HepG2 (cell line): ENCODE measurements around the gene NCOA6. TPM values are rescaled to one million over a fixed set of nuclear protein-coding genes. Genes with fewer than 3 reads are reported as not detected.

Source experiments
- HDAC2 ChIP-seq: sonication (generic); formaldehyde crosslinking; IDR thresholded peaks from 2 replicates; pipeline ENCODE4 v1.4.0; 2020; ENCODE audit warnings: missing genetic modification reagents
- HNF1B ChIP-seq: sonication (generic); formaldehyde crosslinking; IDR thresholded peaks from 2 replicates; pipeline ENCODE4 v1.5.1; 2020; ENCODE audit warnings: mild to moderate bottlenecking, moderate library complexity, missing genetic modification reagents
- MEIS1 ChIP-seq: sonication (generic); formaldehyde crosslinking; IDR thresholded peaks from 2 replicates; pipeline ENCODE4 v1.9.0; 2021; ENCODE audit warnings: mild to moderate bottlenecking, missing genetic modification reagents, moderate library complexity, borderline replicate concordance
- MTERF4 ChIP-seq: sonication (generic); formaldehyde crosslinking; IDR thresholded peaks from 2 replicates; pipeline ENCODE4 v1.8.0; 2023; ENCODE audit warnings: mild to moderate bottlenecking, missing genetic modification reagents
- PPARG ChIP-seq: conservative IDR thresholded peaks from 2 replicates; pipeline ENCODE4 v1.6.1; 2016; ENCODE audit warnings: missing biosample characterization, missing genetic modification reagents
- RARA ChIP-seq: IDR thresholded peaks from 2 replicates; pipeline ENCODE4 v1.6.1; 2016; ENCODE audit warnings: missing genetic modification reagents, missing compliant biosample characterization
- REPIN1 ChIP-seq: sonication (generic); formaldehyde crosslinking; IDR thresholded peaks from 2 replicates; pipeline ENCODE4 v1.8.0; 2022; ENCODE audit warnings: missing genetic modification reagents, low read depth, mild to moderate bottlenecking, borderline replicate concordance
- SAP130 ChIP-seq: IDR thresholded peaks from 2 replicates; pipeline ENCODE4 v1.6.1; 2016; ENCODE audit warnings: low read depth
- SUZ12 ChIP-seq: fragments of 150-350 bp; IDR thresholded peaks from 2 replicates; pipeline ENCODE4 v1.6.1; 2014; ENCODE audit warnings: low read depth, low read length
- TRAFD1 ChIP-seq: sonication (generic); formaldehyde crosslinking; IDR thresholded peaks from 2 replicates; pipeline ENCODE4 v1.5.1; 2020; ENCODE audit warnings: missing genetic modification reagents, mild to moderate bottlenecking, borderline replicate concordance
- ZBTB38 ChIP-seq: sonication (generic); formaldehyde crosslinking; IDR thresholded peaks from 2 replicates; pipeline ENCODE4 v1.5.1; 2020; ENCODE audit warnings: mild to moderate bottlenecking, missing genetic modification reagents
- ZNF614 ChIP-seq: IDR thresholded peaks from 2 replicates; pipeline ENCODE4 v1.6.1; 2018; ENCODE audit warnings: missing biosample characterization, missing genetic modification reagents, inconsistent platforms, borderline replicate concordance
- ZZZ3 ChIP-seq: sonication (generic); formaldehyde crosslinking; IDR thresholded peaks from 2 replicates; pipeline ENCODE4 v1.4.0; 2020; ENCODE audit warnings: missing genetic modification reagents, mild to moderate bottlenecking, borderline replicate concordance
- polyA plus RNA-seq, 8 experiments: library from polyadenylated mRNA; depleted of rRNA in 3 of 8; stranded (reverse) in 7 of 8; unstranded in 1 of 8; fragments of >200 nt; fragmentation: Illumina TruSeq in 4 of 8; extraction: Trizol in 4 of 8; gene quantifications; 2 replicates each; pipeline versions ENCODE4 v1.2.1 to v1.2.3, GENCODE V29; 2011 to 2016; ENCODE audit warnings: low read depth in 4 of 8, missing spikeins in 1 of 8, mixed read lengths in 1 of 8; ENCODE audit not compliant: insufficient read depth in 1 of 8
- total RNA-seq, 5 experiments: library from RNA; depleted of rRNA; stranded (reverse); fragments of >200 nt; fragmentation: Illumina TruSeq; extraction: Trizol; gene quantifications; 2 replicates each; pipeline ENCODE4 v1.2.3, GENCODE V29; 2016; ENCODE audit warnings: low read depth in 1 of 5
- TF ChIP-seq, protein P1 (sequence below): sonication (generic); formaldehyde crosslinking; IDR thresholded peaks from 2 replicates; pipeline ENCODE4 v1.8.0; 2022; ENCODE audit warnings: missing genetic modification reagents, mild to moderate bottlenecking, inconsistent platforms, borderline replicate concordance
- TF ChIP-seq, protein P2 (sequence below): IDR thresholded peaks from 2 replicates; pipeline ENCODE4 v1.4.0; 2020; ENCODE audit warnings: mild to moderate bottlenecking, missing genetic modification reagents
- TF ChIP-seq, protein P3 (sequence below), 2 experiments: sonication (generic) in 1 of 2; formaldehyde crosslinking in 1 of 2; IDR thresholded peaks; 2 replicates each; pipeline versions ENCODE4 v1.4.0 to v1.6.1; 2018 to 2020; ENCODE audit warnings: missing genetic modification reagents in 2 of 2, borderline replicate concordance in 1 of 2, low read depth in 1 of 2, mild to moderate bottlenecking in 1 of 2, missing biosample characterization in 1 of 2

The NCOA6 gene
- total and polyA plus RNA-seq, 2 of the 13 experiments (the other 11 are each of a cell fraction or from before 2014, with no cell fraction given): 11.2 to 29.3 TPM

DNA sequence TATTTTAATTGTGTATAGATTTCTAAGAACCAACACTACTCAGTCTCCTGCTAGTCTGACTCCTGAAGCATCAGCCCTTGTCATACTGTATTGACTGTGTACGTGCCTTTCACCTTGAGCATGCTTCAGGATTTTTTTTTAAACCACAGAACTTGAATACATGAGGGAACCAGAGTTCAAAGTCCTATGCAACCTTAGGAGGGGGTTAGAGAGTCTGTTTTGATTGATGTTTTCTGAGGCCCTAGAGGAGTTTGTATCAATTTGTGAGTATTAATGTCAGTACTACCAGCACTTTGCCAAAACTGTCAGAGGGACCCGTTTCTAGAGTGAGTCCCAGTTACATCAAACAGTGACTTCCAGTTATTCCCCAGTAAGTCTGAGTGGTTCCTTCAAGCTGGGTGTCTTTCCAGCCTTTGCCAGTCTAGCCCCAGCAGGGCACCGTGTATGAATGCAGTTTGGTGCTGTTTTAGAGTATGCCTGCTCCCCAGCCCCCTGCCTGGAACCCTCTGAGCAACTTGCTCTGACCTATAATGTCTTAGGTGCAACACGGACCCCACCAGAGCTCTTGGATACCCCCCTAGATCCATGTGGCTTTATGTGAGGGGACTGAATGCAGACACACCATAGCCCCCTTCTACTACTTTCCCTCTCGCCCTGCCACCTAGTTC, 112.8 kb downstream of the NCOA6 start (continued):
- TF ChIP-seq HNF1B (CRISPR knock-in tag) (peak; percentile 64; the same call in 1 of the 2 replicates), HDAC2 (CRISPR knock-in tag) (peak; percentile 80), REPIN1 (CRISPR knock-in tag) (peak; percentile 59; the same call in 1 of the 2 replicates), RARA (peak; percentile 82), ZNF614 (CRISPR knock-in tag) (peak; percentile 41; the same call in 1 of the 2 replicates), TRAFD1 (CRISPR knock-in tag) (0 out of 2 replicates have a peak, but pooled peaks have one; percentile 61), PPARG (CRISPR knock-in tag) (peak; percentile 76; the same call in 1 of the 2 replicates), MTERF4 (peak; percentile 74; the same call in 1 of the 2 replicates), SAP130 (peak; percentile 89), MEIS1 (CRISPR knock-in tag) (peak; percentile 79; the same call in 1 of the 2 replicates), ZZZ3 (CRISPR knock-in tag) (no peak), ZBTB38 (CRISPR knock-in tag) (0 out of 2 replicates have a peak, but pooled peaks have one; percentile 60), SUZ12 (no peak)
- TF ChIP-seq, protein P1, sequence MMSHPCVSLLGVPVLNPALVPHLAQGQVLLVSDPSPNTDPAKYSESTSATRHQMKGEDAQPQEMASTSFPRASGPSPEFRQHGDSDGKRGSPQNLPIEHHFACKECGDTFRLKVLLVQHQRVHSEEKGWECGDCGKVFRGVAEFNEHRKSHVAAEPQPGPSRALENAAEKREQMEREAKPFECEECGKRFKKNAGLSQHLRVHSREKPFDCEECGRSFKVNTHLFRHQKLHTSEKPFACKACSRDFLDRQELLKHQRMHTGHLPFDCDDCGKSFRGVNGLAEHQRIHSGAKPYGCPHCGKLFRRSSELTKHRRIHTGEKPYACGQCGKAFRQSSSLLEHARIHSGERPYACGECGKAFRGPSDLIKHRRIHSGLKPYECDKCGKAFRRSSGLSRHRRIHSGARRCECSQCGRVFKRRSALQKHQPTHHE (CRISPR knock-in tag): no peak
- TF ChIP-seq, protein P2, sequence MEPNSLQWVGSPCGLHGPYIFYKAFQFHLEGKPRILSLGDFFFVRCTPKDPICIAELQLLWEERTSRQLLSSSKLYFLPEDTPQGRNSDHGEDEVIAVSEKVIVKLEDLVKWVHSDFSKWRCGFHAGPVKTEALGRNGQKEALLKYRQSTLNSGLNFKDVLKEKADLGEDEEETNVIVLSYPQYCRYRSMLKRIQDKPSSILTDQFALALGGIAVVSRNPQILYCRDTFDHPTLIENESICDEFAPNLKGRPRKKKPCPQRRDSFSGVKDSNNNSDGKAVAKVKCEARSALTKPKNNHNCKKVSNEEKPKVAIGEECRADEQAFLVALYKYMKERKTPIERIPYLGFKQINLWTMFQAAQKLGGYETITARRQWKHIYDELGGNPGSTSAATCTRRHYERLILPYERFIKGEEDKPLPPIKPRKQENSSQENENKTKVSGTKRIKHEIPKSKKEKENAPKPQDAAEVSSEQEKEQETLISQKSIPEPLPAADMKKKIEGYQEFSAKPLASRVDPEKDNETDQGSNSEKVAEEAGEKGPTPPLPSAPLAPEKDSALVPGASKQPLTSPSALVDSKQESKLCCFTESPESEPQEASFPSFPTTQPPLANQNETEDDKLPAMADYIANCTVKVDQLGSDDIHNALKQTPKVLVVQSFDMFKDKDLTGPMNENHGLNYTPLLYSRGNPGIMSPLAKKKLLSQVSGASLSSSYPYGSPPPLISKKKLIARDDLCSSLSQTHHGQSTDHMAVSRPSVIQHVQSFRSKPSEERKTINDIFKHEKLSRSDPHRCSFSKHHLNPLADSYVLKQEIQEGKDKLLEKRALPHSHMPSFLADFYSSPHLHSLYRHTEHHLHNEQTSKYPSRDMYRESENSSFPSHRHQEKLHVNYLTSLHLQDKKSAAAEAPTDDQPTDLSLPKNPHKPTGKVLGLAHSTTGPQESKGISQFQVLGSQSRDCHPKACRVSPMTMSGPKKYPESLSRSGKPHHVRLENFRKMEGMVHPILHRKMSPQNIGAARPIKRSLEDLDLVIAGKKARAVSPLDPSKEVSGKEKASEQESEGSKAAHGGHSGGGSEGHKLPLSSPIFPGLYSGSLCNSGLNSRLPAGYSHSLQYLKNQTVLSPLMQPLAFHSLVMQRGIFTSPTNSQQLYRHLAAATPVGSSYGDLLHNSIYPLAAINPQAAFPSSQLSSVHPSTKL (CRISPR knock-in tag): peak; percentile 95
- TF ChIP-seq, protein P3, sequence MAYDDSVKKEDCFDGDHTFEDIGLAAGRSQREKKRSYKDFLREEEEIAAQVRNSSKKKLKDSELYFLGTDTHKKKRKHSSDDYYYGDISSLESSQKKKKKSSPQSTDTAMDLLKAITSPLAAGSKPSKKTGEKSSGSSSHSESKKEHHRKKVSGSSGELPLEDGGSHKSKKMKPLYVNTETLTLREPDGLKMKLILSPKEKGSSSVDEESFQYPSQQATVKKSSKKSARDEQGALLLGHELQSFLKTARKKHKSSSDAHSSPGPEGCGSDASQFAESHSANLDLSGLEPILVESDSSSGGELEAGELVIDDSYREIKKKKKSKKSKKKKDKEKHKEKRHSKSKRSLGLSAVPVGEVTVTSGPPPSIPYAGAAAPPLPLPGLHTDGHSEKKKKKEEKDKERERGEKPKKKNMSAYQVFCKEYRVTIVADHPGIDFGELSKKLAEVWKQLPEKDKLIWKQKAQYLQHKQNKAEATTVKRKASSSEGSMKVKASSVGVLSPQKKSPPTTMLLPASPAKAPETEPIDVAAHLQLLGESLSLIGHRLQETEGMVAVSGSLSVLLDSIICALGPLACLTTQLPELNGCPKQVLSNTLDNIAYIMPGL (CRISPR knock-in tag; IDR thresholded peaks at IDR 0.05; ENCODE audit: borderline replicate concordance in 1 of 2, low read depth in 1 of 2): peak in 1 of 2 experiments; percentile 26; a peak in 1 of 4 replicates
